ENCODE measurements around the gene AFAP1. TPM values are rescaled to one million over a fixed set of nuclear protein-coding genes. Genes with fewer than 3 reads are reported as not detected.

Gene AFAP1
- polyA plus RNA-seq, 1 donor (not counting 4 experiments of a cell fraction or from before 2014, with no cell fraction given) = 7.6 TPM

DNA sequence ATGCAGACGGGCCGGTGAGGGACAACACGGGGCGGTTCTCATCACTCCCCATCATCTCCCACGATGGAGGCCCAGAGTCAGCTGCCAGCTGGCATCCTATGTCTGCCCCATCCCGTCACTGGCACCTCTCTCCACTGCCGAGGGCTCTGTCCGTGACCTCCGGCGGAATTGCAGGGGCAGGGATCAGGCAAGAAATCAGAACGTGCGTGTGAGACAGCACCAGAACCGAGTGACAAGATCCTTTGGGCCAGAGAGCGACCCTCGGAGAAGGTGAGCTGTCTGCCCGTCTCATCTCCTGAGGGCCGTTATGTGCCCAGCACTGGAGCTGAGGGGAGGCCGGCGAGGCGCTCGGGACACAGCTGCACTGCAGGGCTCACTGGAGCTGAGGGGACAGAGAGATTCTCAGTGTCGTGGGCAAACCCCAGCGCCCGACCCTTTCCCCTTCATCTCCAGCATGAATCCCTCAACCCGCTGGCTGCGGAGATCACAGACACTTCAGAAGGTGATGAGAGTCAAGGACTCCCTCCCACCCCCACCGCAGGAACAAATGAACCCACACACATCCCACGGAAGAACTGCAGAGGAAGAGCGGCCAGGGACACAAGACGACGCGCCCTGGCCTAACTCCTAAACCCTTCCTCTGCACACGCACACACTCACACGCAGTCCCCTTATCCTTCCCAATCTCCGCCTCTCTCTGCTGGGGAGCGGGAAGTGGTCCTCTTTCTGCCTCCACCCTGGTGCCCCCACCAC, 128.7 kb downstream of the AFAP1 start:
- no peak overlapping the region for H3K27ac ChIP-seq (ENCODE audit: control insufficient read depth, insufficient read depth, low read length)
- TF ChIP-seq EZH2 (IDR thresholded peaks at IDR 0.05; ENCODE audit: low read length) = no peak
- TF ChIP-seq, protein P1, sequence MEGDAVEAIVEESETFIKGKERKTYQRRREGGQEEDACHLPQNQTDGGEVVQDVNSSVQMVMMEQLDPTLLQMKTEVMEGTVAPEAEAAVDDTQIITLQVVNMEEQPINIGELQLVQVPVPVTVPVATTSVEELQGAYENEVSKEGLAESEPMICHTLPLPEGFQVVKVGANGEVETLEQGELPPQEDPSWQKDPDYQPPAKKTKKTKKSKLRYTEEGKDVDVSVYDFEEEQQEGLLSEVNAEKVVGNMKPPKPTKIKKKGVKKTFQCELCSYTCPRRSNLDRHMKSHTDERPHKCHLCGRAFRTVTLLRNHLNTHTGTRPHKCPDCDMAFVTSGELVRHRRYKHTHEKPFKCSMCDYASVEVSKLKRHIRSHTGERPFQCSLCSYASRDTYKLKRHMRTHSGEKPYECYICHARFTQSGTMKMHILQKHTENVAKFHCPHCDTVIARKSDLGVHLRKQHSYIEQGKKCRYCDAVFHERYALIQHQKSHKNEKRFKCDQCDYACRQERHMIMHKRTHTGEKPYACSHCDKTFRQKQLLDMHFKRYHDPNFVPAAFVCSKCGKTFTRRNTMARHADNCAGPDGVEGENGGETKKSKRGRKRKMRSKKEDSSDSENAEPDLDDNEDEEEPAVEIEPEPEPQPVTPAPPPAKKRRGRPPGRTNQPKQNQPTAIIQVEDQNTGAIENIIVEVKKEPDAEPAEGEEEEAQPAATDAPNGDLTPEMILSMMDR (optimal IDR thresholded peaks at IDR 0.05 in 1 of 3, IDR thresholded peaks at IDR 0.05 in 1 of 3, conservative IDR thresholded peaks at IDR 0.05 in 1 of 3; ENCODE audit: extremely low read depth in 1 of 3, insufficient read depth in 2 of 3, low read length in 3 of 3) = no peak
- H4K20me1 ChIP-seq (ENCODE audit: control insufficient read depth, extremely low read depth, insufficient read depth, low read length) = no peaks in the 10 kb centered on the region
- H3K36me3 ChIP-seq (ENCODE audit: control insufficient read depth in 2 of 2, extremely low read depth in 1 of 2, insufficient read depth in 2 of 2, low read length in 2 of 2) = peaks cover 40 to 43% of the 10 kb centered on the region in 2 experiments
- dilution Hi-C loops (cut with MboI; ENCODE audit: extremely low pct_ligation_motif_present, low sequenced_read_pairs) = no loop called here
- H3K27me3 ChIP-seq (ENCODE audit: control insufficient read depth, extremely low read depth, insufficient read depth, low read length) = no peaks in the 10 kb centered on the region
- no peaks in the 10 kb centered on the region for H3K79me2 ChIP-seq (ENCODE audit: control insufficient read depth, insufficient read depth, low read length)
- peaks cover 18% of the 10 kb centered on the region for H3K9me3 ChIP-seq (ENCODE audit: control insufficient read depth, low read depth, low read length)
- no peak for FAIRE-seq
- H3K9me1 ChIP-seq (ENCODE audit: control insufficient read depth, extremely low read depth, insufficient read depth, low read length) = no peaks in the 10 kb centered on the region
- no peak overlapping the region for H3K9ac ChIP-seq (ENCODE audit: control insufficient read depth, extremely low read depth, insufficient read depth, low read length)
- H3K4me2 ChIP-seq (ENCODE audit: control insufficient read depth, extremely low read depth, insufficient read depth, low read depth, low read length) = no peak overlapping the region
- no peak for DNase-seq (ENCODE audit: low read depth, low spot score)
- no peaks in the 10 kb centered on the region for H3K4me1 ChIP-seq (ENCODE audit: control insufficient read depth, extremely low read depth, insufficient read depth, low read length)
- H2AFZ ChIP-seq (ENCODE audit: control insufficient read depth, low read length) = no peak overlapping the region
- H3K4me3 ChIP-seq (ENCODE audit: control insufficient read depth in 2 of 3, extremely low read depth in 1 of 3, insufficient read depth in 2 of 3, low read depth in 1 of 3, low read length in 3 of 3) = no peak overlapping the region

DNA sequence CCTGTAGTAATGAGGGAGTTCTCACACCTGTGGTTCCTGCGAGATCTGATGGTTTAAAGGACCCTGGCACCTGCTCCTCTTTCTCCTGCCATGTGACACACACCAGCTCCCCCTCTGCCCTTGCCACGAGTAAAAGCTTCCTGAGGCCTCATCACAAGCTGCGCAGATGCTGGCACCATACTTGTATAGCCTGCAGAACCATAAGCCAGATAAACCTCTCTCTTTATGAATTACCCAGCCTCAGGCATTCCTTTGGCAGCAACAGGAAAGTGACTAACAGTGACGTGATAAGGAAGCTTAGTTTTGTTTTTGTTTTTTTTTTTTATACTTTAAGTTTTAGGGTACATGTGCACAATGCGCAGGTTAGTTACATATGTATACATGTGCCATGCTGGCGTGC, 130.9 kb downstream of the AFAP1 start:
- Histone ChIP-seq H3K36me3 (ENCODE audit: control insufficient read depth in 2 of 2, extremely low read depth in 1 of 2, insufficient read depth in 2 of 2, low read length in 2 of 2) (peaks cover 30 to 35% of the 10 kb centered on the region in 2 experiments), H3K9ac (ENCODE audit: control insufficient read depth, extremely low read depth, insufficient read depth, low read length) (no peak overlapping the region), H3K27me3 (ENCODE audit: control insufficient read depth, extremely low read depth, insufficient read depth, low read length) (no peaks in the 10 kb centered on the region), H3K79me2 (ENCODE audit: control insufficient read depth, insufficient read depth, low read length) (no peaks in the 10 kb centered on the region), H3K9me3 (ENCODE audit: control insufficient read depth, low read depth, low read length) (peaks cover 18% of the 10 kb centered on the region), H2AFZ (ENCODE audit: control insufficient read depth, low read length) (no peak overlapping the region), H3K9me1 (ENCODE audit: control insufficient read depth, extremely low read depth, insufficient read depth, low read length) (no peaks in the 10 kb centered on the region), H3K4me1 (ENCODE audit: control insufficient read depth, extremely low read depth, insufficient read depth, low read length) (peaks cover 5% of the 10 kb centered on the region), H3K4me2 (ENCODE audit: control insufficient read depth, extremely low read depth, insufficient read depth, low read depth, low read length) (no peak overlapping the region), H3K27ac (ENCODE audit: control insufficient read depth, insufficient read depth, low read length) (no peak overlapping the region), H4K20me1 (ENCODE audit: control insufficient read depth, extremely low read depth, insufficient read depth, low read length) (no peaks in the 10 kb centered on the region), H3K4me3 (ENCODE audit: control insufficient read depth in 2 of 3, extremely low read depth in 1 of 3, insufficient read depth in 2 of 3, low read depth in 1 of 3, low read length in 3 of 3) (no peak overlapping the region)
- DNase-seq (ENCODE audit: low read depth, low spot score) = peak; percentile 19
- dilution Hi-C loops (cut with MboI; ENCODE audit: extremely low pct_ligation_motif_present, low sequenced_read_pairs) = no loop called here
- TF ChIP-seq, protein P1 (optimal IDR thresholded peaks at IDR 0.05 in 1 of 3, IDR thresholded peaks at IDR 0.05 in 1 of 3, conservative IDR thresholded peaks at IDR 0.05 in 1 of 3; ENCODE audit: extremely low read depth in 1 of 3, insufficient read depth in 2 of 3, low read length in 3 of 3) = no peak
- TF ChIP-seq EZH2 (IDR thresholded peaks at IDR 0.05; ENCODE audit: low read length) = no peak
- FAIRE-seq = no peak
